ENCODE measurements around the gene PLEKHM3.

Gene PLEKHM3

DNA sequence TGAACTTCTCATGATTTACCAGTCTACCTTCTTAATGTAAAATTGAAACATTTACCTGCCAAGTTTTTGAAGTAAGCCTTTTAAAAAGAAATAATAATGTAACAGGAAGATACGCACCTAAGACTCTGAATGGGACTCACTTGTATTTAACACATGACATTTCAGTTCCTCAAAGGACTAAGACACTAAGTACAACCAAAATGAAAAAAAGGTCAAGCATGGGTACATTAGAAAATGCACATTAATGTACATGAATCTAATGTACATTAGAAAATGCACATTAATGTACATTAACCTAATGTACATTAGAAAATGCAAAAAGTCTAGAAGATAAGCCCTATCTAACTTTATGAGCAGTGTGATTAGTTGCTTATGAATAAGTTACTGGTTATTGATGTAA lies 186.3 kb downstream of the PLEKHM3 start:
- Histone ChIP-seq H2AFZ (ENCODE audit: low read length) (no peak overlapping the region), H4K20me1 (ENCODE audit: insufficient read depth, low read length, poor library complexity, severe bottlenecking) (no peaks in the 10 kb centered on the region), H3K27me3 (ENCODE audit: insufficient read depth, low read length, poor library complexity, severe bottlenecking) (no peaks in the 10 kb centered on the region), H3K9me2 (replicated peaks; ENCODE audit: low read depth, low read length) (no peaks in the 10 kb centered on the region), H3K4me1 (ENCODE audit: insufficient read depth, low read length, poor library complexity, severe bottlenecking) (peaks cover 6% of the 10 kb centered on the region), H3K36me3 (ENCODE audit: insufficient read depth, low read length) (no peaks in the 10 kb centered on the region), H3K4me2 (ENCODE audit: low read depth, low read length, poor library complexity, severe bottlenecking) (no peak overlapping the region), H3K4me3 (ENCODE audit: low read length, poor library complexity, severe bottlenecking) (no peak overlapping the region), H3K79me2 (ENCODE audit: insufficient read depth, low read length) (no peaks in the 10 kb centered on the region), H3K9me3 (ENCODE audit: insufficient read depth, low read depth, low read length) (no peaks in the 10 kb centered on the region), H3F3A (ENCODE audit: low read depth) (no peaks in the 10 kb centered on the region), H3K9ac (ENCODE audit: low read depth, low read length, poor library complexity, severe bottlenecking) (no peak overlapping the region)
- TF ChIP-seq, protein P1, sequence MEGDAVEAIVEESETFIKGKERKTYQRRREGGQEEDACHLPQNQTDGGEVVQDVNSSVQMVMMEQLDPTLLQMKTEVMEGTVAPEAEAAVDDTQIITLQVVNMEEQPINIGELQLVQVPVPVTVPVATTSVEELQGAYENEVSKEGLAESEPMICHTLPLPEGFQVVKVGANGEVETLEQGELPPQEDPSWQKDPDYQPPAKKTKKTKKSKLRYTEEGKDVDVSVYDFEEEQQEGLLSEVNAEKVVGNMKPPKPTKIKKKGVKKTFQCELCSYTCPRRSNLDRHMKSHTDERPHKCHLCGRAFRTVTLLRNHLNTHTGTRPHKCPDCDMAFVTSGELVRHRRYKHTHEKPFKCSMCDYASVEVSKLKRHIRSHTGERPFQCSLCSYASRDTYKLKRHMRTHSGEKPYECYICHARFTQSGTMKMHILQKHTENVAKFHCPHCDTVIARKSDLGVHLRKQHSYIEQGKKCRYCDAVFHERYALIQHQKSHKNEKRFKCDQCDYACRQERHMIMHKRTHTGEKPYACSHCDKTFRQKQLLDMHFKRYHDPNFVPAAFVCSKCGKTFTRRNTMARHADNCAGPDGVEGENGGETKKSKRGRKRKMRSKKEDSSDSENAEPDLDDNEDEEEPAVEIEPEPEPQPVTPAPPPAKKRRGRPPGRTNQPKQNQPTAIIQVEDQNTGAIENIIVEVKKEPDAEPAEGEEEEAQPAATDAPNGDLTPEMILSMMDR (conservative IDR thresholded peaks at IDR 0.05; ENCODE audit: low read length), result no peak
- TF ChIP-seq EZH2phosphoT487 (IDR thresholded peaks at IDR 0.05; ENCODE audit: borderline replicate concordance), result no peak

- Histone ChIP-seq H3K4me2 (ENCODE audit: low read depth, low read length, poor library complexity, severe bottlenecking) (no peak overlapping the region), H3K79me2 (ENCODE audit: insufficient read depth, low read length) (no peaks in the 10 kb centered on the region), H3K4me3 (ENCODE audit: low read length, poor library complexity, severe bottlenecking) (no peak overlapping the region), H3K9me3 (ENCODE audit: insufficient read depth, low read depth, low read length) (no peaks in the 10 kb centered on the region), H3K9me2 (replicated peaks; ENCODE audit: low read depth, low read length) (no peaks in the 10 kb centered on the region), H3K36me3 (ENCODE audit: insufficient read depth, low read length) (no peaks in the 10 kb centered on the region), H3K27me3 (ENCODE audit: insufficient read depth, low read length, poor library complexity, severe bottlenecking) (no peaks in the 10 kb centered on the region), H3K9ac (ENCODE audit: low read depth, low read length, poor library complexity, severe bottlenecking) (no peak overlapping the region), H2AFZ (ENCODE audit: low read length) (no peak overlapping the region), H3K4me1 (ENCODE audit: insufficient read depth, low read length, poor library complexity, severe bottlenecking) (no peaks in the 10 kb centered on the region), H4K20me1 (ENCODE audit: insufficient read depth, low read length, poor library complexity, severe bottlenecking) (no peaks in the 10 kb centered on the region), H3F3A (ENCODE audit: low read depth) (no peaks in the 10 kb centered on the region)
- TF ChIP-seq, protein P1 (conservative IDR thresholded peaks at IDR 0.05; ENCODE audit: low read length), result no peak
- TF ChIP-seq EZH2phosphoT487 (IDR thresholded peaks at IDR 0.05; ENCODE audit: borderline replicate concordance), result no peak
Measured at GRCh38 chr2:207836521-207837133, 188.7 kb downstream of the PLEKHM3 start.

DNA sequence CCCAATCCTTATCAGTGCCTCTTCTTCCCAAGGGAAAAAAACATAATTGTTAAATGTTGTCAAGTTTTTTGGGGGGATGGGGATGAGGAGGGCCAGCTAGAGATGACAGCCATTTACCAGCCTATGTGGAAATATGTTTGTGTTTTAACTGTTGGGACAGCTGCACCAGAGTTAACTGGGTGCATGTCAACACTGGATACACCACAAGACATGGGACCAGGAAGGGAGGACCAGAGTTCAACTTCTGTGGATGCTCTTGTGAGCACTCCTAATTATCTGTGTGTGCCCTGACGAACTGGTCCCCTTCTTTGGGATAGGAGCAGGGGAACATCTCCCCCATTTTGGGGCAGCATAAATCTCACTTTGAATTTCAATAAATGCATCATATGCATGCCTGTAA lies 189.5 kb downstream of the PLEKHM3 start:
- H3K9ac ChIP-seq (ENCODE audit: low read depth, low read length, poor library complexity, severe bottlenecking), result no peak overlapping the region
- H3K79me2 ChIP-seq (ENCODE audit: insufficient read depth, low read length), result no peaks in the 10 kb centered on the region
- H3F3A ChIP-seq (ENCODE audit: low read depth), result no peaks in the 10 kb centered on the region
- no peak for TF ChIP-seq EZH2phosphoT487 (IDR thresholded peaks at IDR 0.05; ENCODE audit: borderline replicate concordance)
- TF ChIP-seq, protein P1 (conservative IDR thresholded peaks at IDR 0.05; ENCODE audit: low read length), result no peak
- peaks cover 3% of the 10 kb centered on the region for H3K4me1 ChIP-seq (ENCODE audit: insufficient read depth, low read length, poor library complexity, severe bottlenecking)
- H3K9me3 ChIP-seq (ENCODE audit: insufficient read depth, low read depth, low read length), result no peaks in the 10 kb centered on the region
- H3K4me2 ChIP-seq (ENCODE audit: low read depth, low read length, poor library complexity, severe bottlenecking), result no peak overlapping the region
- no peaks in the 10 kb centered on the region for H3K36me3 ChIP-seq (ENCODE audit: insufficient read depth, low read length)
- H4K20me1 ChIP-seq (ENCODE audit: insufficient read depth, low read length, poor library complexity, severe bottlenecking), result no peaks in the 10 kb centered on the region
- no peak overlapping the region for H3K4me3 ChIP-seq (ENCODE audit: low read length, poor library complexity, severe bottlenecking)
- no peaks in the 10 kb centered on the region for H3K9me2 ChIP-seq (replicated peaks; ENCODE audit: low read depth, low read length)
- no peaks in the 10 kb centered on the region for H3K27me3 ChIP-seq (ENCODE audit: insufficient read depth, low read length, poor library complexity, severe bottlenecking)
- H2AFZ ChIP-seq (ENCODE audit: low read length), result no peak overlapping the region
